Hepatocyte (in vitro differentiated cells): ENCODE measurements around the gene DCN.

Experiments used
- CTCF ChIP-seq: fragments of 200-600 bp; sonication (generic); IDR thresholded peaks from 2 replicates; pipeline ENCODE4 v1.5.1; 2016; ENCODE audit warnings: antibody characterized with exemption, mild to moderate bottlenecking; ENCODE audit not compliant: poor library complexity
- EZH2 ChIP-seq: fragments of 200-600 bp; sonication (generic); IDR thresholded peaks from 2 replicates; pipeline ENCODE4 v1.6.1; 2016; ENCODE audit warnings: antibody characterized with exemption, mild to moderate bottlenecking, borderline replicate concordance

- TF ChIP-seq CTCF = no peak
- no peak for TF ChIP-seq EZH2
Observed at GRCh38 chr12:91099341-91099740, 83.3 kb downstream of the DCN start.
